IMR-90 (cell line): ENCODE data around the gene CHAC1. TPM values are rescaled to one million over a fixed set of nuclear protein-coding genes. Genes with fewer than 3 reads are reported as not detected.
A peak's percentile ranks its signal among the peaks of the same experiment; 100 is the strongest.

ENCODE experiments used
- ATAC-seq: fragments of 200-7000 bp; cut with Tn5 transposase; 2 replicates; pipeline ENCODE4 v1.9.1; 2020; ENCODE audit warnings: low read depth, mild to moderate bottlenecking, moderate library complexity
- BruUV-seq: library from RNA; stranded (reverse); fragments of 400-500 nt; replicated peaks from 2 replicates; lab custom pipeline; 2021; lab: Mats Ljungman, UMichigan
- CTCF ChIA-PET: fragments of 300-600 bp; formaldehyde crosslinking; extraction: SDS; loops from one replicate; lab custom pipeline; 2021; ENCODE audit warnings: antibody characterized with exemption; lab: Yijun Ruan, JAX
- POLR2A ChIA-PET: fragments of 300-600 bp; sonication (Branson Sonifier 250); formaldehyde crosslinking; loops from one replicate; lab custom pipeline; 2022; ENCODE audit warnings: antibody characterized with exemption; ENCODE audit not compliant: unreplicated experiment; lab: Charles Lee
- DNase-seq: peaks from one replicate; pipeline ENCODE4 v3.0.0; 2013
- H2AFZ ChIP-seq: replicated peaks from 2 replicates; pipeline ENCODE3; 2013; ENCODE audit warnings: low read length, mild to moderate bottlenecking; ENCODE audit not compliant: poor library complexity
- H2AK5ac ChIP-seq: 2 replicates; pipeline ENCODE4 v1.6.1; 2013; ENCODE audit warnings: low read depth, low read length, inconsistent platforms
- H2AK9ac ChIP-seq: replicated peaks from 2 replicates; pipeline ENCODE3; 2013; ENCODE audit warnings: mild to moderate bottlenecking, low read depth, low read length, moderate library complexity; ENCODE audit not compliant: poor library complexity
- H2BK120ac ChIP-seq: 2 replicates; pipeline ENCODE4 v1.6.1; 2013; ENCODE audit warnings: low read depth, low read length, inconsistent platforms
- H2BK15ac ChIP-seq: 3 replicates; pipeline ENCODE4 v1.6.1; 2013; ENCODE audit warnings: low read depth, low read length, inconsistent platforms
- H2BK20ac ChIP-seq: 2 replicates; pipeline ENCODE4 v1.6.1; 2013; ENCODE audit warnings: low read depth, mild to moderate bottlenecking, inconsistent platforms, low read length, moderate library complexity
- H2BK5ac ChIP-seq: 2 replicates; pipeline ENCODE4 v1.6.1; 2013; ENCODE audit warnings: mild to moderate bottlenecking, low read depth, low read length, inconsistent platforms; ENCODE audit not compliant: poor library complexity, severe bottlenecking
- H3K14ac ChIP-seq: replicated peaks from 2 replicates; pipeline ENCODE4 v1.6.1; 2013; ENCODE audit warnings: low read depth, low read length, inconsistent platforms
- H3K18ac ChIP-seq: 2 replicates; pipeline ENCODE4 v1.6.1; 2013; ENCODE audit warnings: low read depth, low read length, control low read depth
- H3K23ac ChIP-seq: 2 replicates; pipeline ENCODE4 v1.6.1; 2013; ENCODE audit warnings: low read depth, low read length, inconsistent platforms
- H3K27ac ChIP-seq: 2 replicates; pipeline ENCODE4 v1.5.1; 2013; ENCODE audit warnings: mild to moderate bottlenecking, control low read depth, low read length; ENCODE audit not compliant: insufficient read depth
- H3K27me3 ChIP-seq: 2 replicates; pipeline ENCODE4 v1.6.1; 2013; ENCODE audit warnings: low read length; ENCODE audit not compliant: control insufficient read depth, insufficient read depth
- H3K36me3 ChIP-seq: 2 replicates; pipeline ENCODE4 v1.6.1; 2013; ENCODE audit warnings: low read length, mixed read lengths; ENCODE audit not compliant: control insufficient read depth, insufficient read depth
- H3K4ac ChIP-seq: 2 replicates; pipeline ENCODE4 v1.6.1; 2013; ENCODE audit warnings: low read depth, low read length, inconsistent platforms
- H3K4me1 ChIP-seq: 2 replicates; pipeline ENCODE4 v1.6.1; 2013; ENCODE audit warnings: low read length, mixed read lengths; ENCODE audit not compliant: control insufficient read depth, insufficient read depth
- H3K4me2 ChIP-seq: 2 replicates; pipeline ENCODE4 v1.6.1; 2013; ENCODE audit warnings: low read depth, mild to moderate bottlenecking, control low read depth, low read length, moderate library complexity
- H3K4me3 ChIP-seq: 2 replicates; pipeline ENCODE4 v1.5.1; 2013; ENCODE audit warnings: low read depth, mild to moderate bottlenecking, control low read depth, low read length, moderate library complexity; ENCODE audit not compliant: insufficient read depth
- H3K56ac ChIP-seq: 2 replicates; pipeline ENCODE4 v1.6.1; 2013; ENCODE audit warnings: low read length, inconsistent platforms; ENCODE audit not compliant: insufficient read depth; ENCODE audit errors: extremely low read depth
- H3K79me1 ChIP-seq, 2 experiments: 2 replicates each; pipeline ENCODE4 v1.6.1; 2013; ENCODE audit warnings: low read length in 2 of 2, inconsistent platforms in 1 of 2, low read depth in 1 of 2
- H3K9ac ChIP-seq: 2 replicates; pipeline ENCODE4 v1.6.1; 2013; ENCODE audit warnings: low read depth, low read length, control low read depth
- H3K9me1 ChIP-seq: 2 replicates; pipeline ENCODE4 v1.6.1; 2013; ENCODE audit warnings: low read length, inconsistent platforms; ENCODE audit not compliant: insufficient read depth
- H3K9me3 ChIP-seq: 2 replicates; pipeline ENCODE4 v1.6.1; 2013; ENCODE audit warnings: low read length; ENCODE audit not compliant: control insufficient read depth, insufficient read depth
- H4K20me1 ChIP-seq: 2 replicates; pipeline ENCODE4 v1.6.1; 2013; ENCODE audit warnings: low read length, inconsistent platforms; ENCODE audit not compliant: insufficient read depth
- H4K5ac ChIP-seq: 2 replicates; pipeline ENCODE4 v1.6.1; 2013; ENCODE audit warnings: mild to moderate bottlenecking, low read depth, low read length, control low read depth
- H4K8ac ChIP-seq, 2 experiments: 2 replicates each; pipeline ENCODE4 v1.6.1; 2013; ENCODE audit warnings: low read depth in 2 of 2, low read length in 2 of 2, control low read depth in 1 of 2, inconsistent platforms in 1 of 2
- H4K91ac ChIP-seq: 2 replicates; pipeline ENCODE4 v1.6.1; 2013; ENCODE audit warnings: low read depth, low read length, inconsistent platforms; ENCODE audit not compliant: insufficient read depth
- BHLHE40 ChIP-seq: fragments of 150-350 bp; IDR thresholded peaks from 2 replicates; pipeline ENCODE4 v1.6.1; 2016; ENCODE audit warnings: mild to moderate bottlenecking, low read depth, low read length
- CEBPB ChIP-seq: IDR thresholded peaks from 2 replicates; pipeline ENCODE4 v1.6.1; 2012; ENCODE audit warnings: low read depth, low read length, improper control_type of control experiment
- CHD1 ChIP-seq: IDR thresholded peaks from 2 replicates; pipeline ENCODE4 v1.6.1; 2012; ENCODE audit warnings: low read depth, low read length, improper control_type of control experiment
- ELK1 ChIP-seq: fragments of 150-350 bp; IDR thresholded peaks from 2 replicates; pipeline ENCODE4 v1.6.1; 2016; ENCODE audit warnings: low read depth, mild to moderate bottlenecking, low read length, moderate library complexity, borderline replicate concordance
- FOS ChIP-seq: fragments of 150-350 bp; IDR thresholded peaks from 2 replicates; pipeline ENCODE4 v1.6.1; 2016; ENCODE audit warnings: low read depth, low read length
- MAFK ChIP-seq: IDR thresholded peaks from 2 replicates; pipeline ENCODE4 v1.6.1; 2012; ENCODE audit warnings: low read depth, low read length, improper control_type of control experiment
- MAZ ChIP-seq: IDR thresholded peaks from 2 replicates; pipeline ENCODE4 v1.6.1; 2012; ENCODE audit warnings: low read depth, mild to moderate bottlenecking, low read length, improper control_type of control experiment, moderate library complexity, borderline replicate concordance
- MXI1 ChIP-seq: IDR thresholded peaks from 2 replicates; pipeline ENCODE4 v1.6.1; 2012; ENCODE audit warnings: low read depth, mild to moderate bottlenecking, low read length, moderate library complexity, borderline replicate concordance
- NFE2L2 ChIP-seq: fragments of 150-350 bp; IDR thresholded peaks from 2 replicates; pipeline ENCODE4 v1.6.1; 2016; ENCODE audit warnings: low read depth, mild to moderate bottlenecking, low read length
- POLR2A ChIP-seq: IDR thresholded peaks from 2 replicates; pipeline ENCODE4 v1.6.1; 2012; ENCODE audit warnings: mild to moderate bottlenecking, low read depth, low read length
- RAD21 ChIP-seq: IDR thresholded peaks from 2 replicates; pipeline ENCODE4 v1.6.1; 2012; ENCODE audit warnings: low read length, improper control_type of control experiment
- RCOR1 ChIP-seq: IDR thresholded peaks from 2 replicates; pipeline ENCODE4 v1.6.1; 2012; ENCODE audit warnings: mild to moderate bottlenecking, low read length, improper control_type of control experiment; ENCODE audit not compliant: insufficient replicate concordance
- RFX5 ChIP-seq: IDR thresholded peaks from 2 replicates; pipeline ENCODE4 v1.8.0; 2012; ENCODE audit warnings: low read depth, mild to moderate bottlenecking, low read length, moderate library complexity
- SMC3 ChIP-seq: fragments of 150-350 bp; IDR thresholded peaks from 2 replicates; pipeline ENCODE4 v1.6.1; 2016; ENCODE audit warnings: low read depth, mild to moderate bottlenecking, antibody characterized with exemption, low read length, moderate library complexity
- WGBS, 2 experiments: methylation state at CpG; one replicate each; pipeline versions ENCODE4 v1.1.5 to v1.1.7; 2013; ENCODE audit warnings: missing lambda C conversion rate in 2 of 2; ENCODE audit not compliant: insufficient read length in 1 of 2; ENCODE audit errors: extremely low coverage in 2 of 2; 5-methylcytosine and 5-hydroxymethylcytosine counted together
- dilution Hi-C: fragments of 300-500 bp; cut with HindIII; formaldehyde crosslinking; loops from one replicate; pipeline ENCODE4 v1.14.3; 2018; ENCODE audit warnings: low sequenced_read_pairs; ENCODE audit not compliant: unreplicated experiment
- in situ Hi-C: fragments of 300-500 bp; cut with MboI; formaldehyde crosslinking; loops from 3 replicates; pipeline ENCODE4 v1.14.3; 2019; ENCODE audit warnings: low sequenced_read_pairs, inconsistent platforms, mixed read lengths
- intact Hi-C: fragments of 100-400 bp; cut with micrococcal nuclease; formaldehyde crosslinking; loops from 2 replicates; pipeline ENCODE4 v1.10.0; 2022
- polyA plus RNA-seq, 3 experiments: library from polyadenylated mRNA; depleted of rRNA; stranded (reverse); fragments of >200 nt; gene quantifications; 2 replicates each; pipeline ENCODE4 v1.2.3, GENCODE V29; 2012; ENCODE audit warnings: low replicate concordance in 1 of 3
- total RNA-seq: library from RNA; depleted of rRNA; stranded (reverse); fragments of >200 nt; gene quantifications from 2 replicates; pipeline ENCODE4 v1.2.3, GENCODE V29; 2012
- TF ChIP-seq, protein P1 (sequence below): fragments of 150-350 bp; IDR thresholded peaks from 2 replicates; pipeline ENCODE4 v1.6.1; 2017; ENCODE audit warnings: mild to moderate bottlenecking, antibody characterized with exemption, low read length, low read depth

The CHAC1 gene
- total and polyA plus RNA-seq, 2 of the 4 experiments (the other 2 are of a cell fraction), result 51.3 to 77.8 TPM

DNA sequence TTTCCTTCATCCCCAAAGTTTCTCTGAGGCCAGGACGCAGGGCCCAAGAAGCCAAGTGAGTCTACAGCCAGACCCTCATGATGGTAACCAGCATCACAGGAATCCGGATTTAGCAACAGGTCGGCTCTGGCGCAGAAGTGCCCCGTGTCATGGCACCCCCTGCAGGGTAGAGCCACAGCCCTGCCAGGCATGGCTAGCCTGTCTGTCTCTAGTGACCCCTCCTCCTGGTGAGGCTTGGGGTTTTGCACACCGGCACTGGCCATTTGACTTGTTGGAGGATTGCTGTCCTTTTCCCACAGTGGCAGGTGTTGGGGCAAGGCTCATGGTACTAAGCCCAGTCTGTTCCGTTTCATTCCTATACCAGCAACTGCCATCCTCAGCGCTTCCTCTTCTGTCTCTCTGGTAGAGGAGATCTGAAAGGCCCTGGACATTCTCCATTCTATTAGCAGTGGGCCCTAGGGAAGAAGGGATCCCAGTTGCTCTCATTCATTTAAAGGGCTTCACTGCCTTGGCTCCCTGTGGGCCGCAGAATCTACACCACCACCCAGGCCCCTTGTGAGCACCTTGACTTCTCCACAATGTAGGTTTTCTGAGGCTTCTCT, 9.4 kb upstream of the CHAC1 start:
- 88% methylated on average over 1 of the region's 9 CpGs; no CpG with 5 or more reads in 1 of the 2 experiments for WGBS, 2 experiments
- Histone ChIP-seq H3K27me3 (no peaks in the 10 kb centered on the region), H2BK20ac (no peak overlapping the region), H2BK120ac (no peak overlapping the region), H3K56ac (no peak overlapping the region), H3K23ac (no peak overlapping the region), H3K4me2 (no peak overlapping the region), H3K36me3 (no peaks in the 10 kb centered on the region), H2AK9ac (no peak overlapping the region), H4K8ac (no peak overlapping the region; a peak in 1 of 4 replicates), H4K5ac (no peak overlapping the region), H3K27ac (no peak overlapping the region), H3K79me1 (peaks cover 14 to 16% of the 10 kb centered on the region in 2 experiments; a peak in 3 of 4 replicates), H4K91ac (no peak overlapping the region), H3K9me3 (no peaks in the 10 kb centered on the region), H3K18ac (no peak overlapping the region), H2BK15ac (0 out of 3 replicates have a peak overlapping the region, but pooled peaks have one; percentile 10), H2AFZ (no peak overlapping the region), H4K20me1 (no peaks in the 10 kb centered on the region), H3K4me1 (peaks cover 13% of the 10 kb centered on the region), H2AK5ac (peak overlapping the region; percentile 60), H2BK5ac (no peak overlapping the region), H3K14ac (no peak overlapping the region), H3K4ac (0 out of 2 replicates have a peak overlapping the region, but pooled peaks have one; percentile 11), H3K9ac (no peak overlapping the region), H3K9me1 (peaks cover 12% of the 10 kb centered on the region), H3K4me3 (no peak overlapping the region)
- in situ Hi-C loops, result loop anchor here (5.0 kb wide), 1 partner anchor 78 kb away; no protein-coding TSS in a partner anchor
- dilution Hi-C loops, result no loop called here
- DNase-seq (no peak), ATAC-seq (no peak)
- BruUV-seq, result no TSS peak
- ChIA-PET CTCF (interaction anchor here (3.6 kb wide), 1 partner anchor 75 kb away, joined by 39 read pairs; no protein-coding TSS in a partner anchor), POLR2A (no interaction called here)
- intact Hi-C loops, result loop anchor here (5.0 kb wide), 1 partner anchor 78 kb away; no protein-coding TSS in a partner anchor
- TF ChIP-seq SMC3, result no peak
- TF ChIP-seq BHLHE40, result no peak
- TF ChIP-seq RAD21, result no peak
- no peak for TF ChIP-seq RCOR1
- TF ChIP-seq POLR2A, result no peak
- TF ChIP-seq, protein P1, sequence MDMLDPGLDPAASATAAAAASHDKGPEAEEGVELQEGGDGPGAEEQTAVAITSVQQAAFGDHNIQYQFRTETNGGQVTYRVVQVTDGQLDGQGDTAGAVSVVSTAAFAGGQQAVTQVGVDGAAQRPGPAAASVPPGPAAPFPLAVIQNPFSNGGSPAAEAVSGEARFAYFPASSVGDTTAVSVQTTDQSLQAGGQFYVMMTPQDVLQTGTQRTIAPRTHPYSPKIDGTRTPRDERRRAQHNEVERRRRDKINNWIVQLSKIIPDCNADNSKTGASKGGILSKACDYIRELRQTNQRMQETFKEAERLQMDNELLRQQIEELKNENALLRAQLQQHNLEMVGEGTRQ, result no peak
- TF ChIP-seq MAZ, result no peak
- no peak for TF ChIP-seq CEBPB
- TF ChIP-seq NFE2L2, result no peak
- TF ChIP-seq FOS, result no peak
- no peak for TF ChIP-seq MAFK
- TF ChIP-seq CHD1, result no peak
- no peak for TF ChIP-seq RFX5
- TF ChIP-seq MXI1, result no peak
- TF ChIP-seq ELK1, result no peak
